IMR-90 (cell line): ENCODE measurements around the gene NXPE1.

Experiments used
- CTCF ChIP-seq: conservative IDR thresholded peaks from 2 replicates; pipeline ENCODE4 v1.5.1; 2012; ENCODE audit warnings: mild to moderate bottlenecking, low read depth, low read length, improper control_type of control experiment
- MAFK ChIP-seq: IDR thresholded peaks from 2 replicates; pipeline ENCODE4 v1.6.1; 2012; ENCODE audit warnings: low read depth, low read length, improper control_type of control experiment
- TF ChIP-seq, protein P1 (sequence below): fragments of 150-350 bp; IDR thresholded peaks from 2 replicates; pipeline ENCODE4 v1.6.1; 2016; ENCODE audit warnings: low read depth, mild to moderate bottlenecking, low read length, moderate library complexity, borderline replicate concordance

- TF ChIP-seq CTCF (no peak), MAFK (no peak)
- TF ChIP-seq, protein P1, sequence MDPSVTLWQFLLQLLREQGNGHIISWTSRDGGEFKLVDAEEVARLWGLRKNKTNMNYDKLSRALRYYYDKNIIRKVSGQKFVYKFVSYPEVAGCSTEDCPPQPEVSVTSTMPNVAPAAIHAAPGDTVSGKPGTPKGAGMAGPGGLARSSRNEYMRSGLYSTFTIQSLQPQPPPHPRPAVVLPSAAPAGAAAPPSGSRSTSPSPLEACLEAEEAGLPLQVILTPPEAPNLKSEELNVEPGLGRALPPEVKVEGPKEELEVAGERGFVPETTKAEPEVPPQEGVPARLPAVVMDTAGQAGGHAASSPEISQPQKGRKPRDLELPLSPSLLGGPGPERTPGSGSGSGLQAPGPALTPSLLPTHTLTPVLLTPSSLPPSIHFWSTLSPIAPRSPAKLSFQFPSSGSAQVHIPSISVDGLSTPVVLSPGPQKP, result no peak
Observed at GRCh38 chr11:114595571-114595970, 35.9 kb upstream of the NXPE1 start, which contains the start of gene NXPE4.
